IPS DF 4.7 (cell line): Measurements from ENCODE around the gene LGALS13.

Experiments
- DNase-seq: peaks from one replicate; pipeline ENCODE4 v3.0.0-alpha.2; 2013; ENCODE audit warnings: low spot score; ENCODE audit errors: extremely low read depth

The LGALS13 gene, protein sequence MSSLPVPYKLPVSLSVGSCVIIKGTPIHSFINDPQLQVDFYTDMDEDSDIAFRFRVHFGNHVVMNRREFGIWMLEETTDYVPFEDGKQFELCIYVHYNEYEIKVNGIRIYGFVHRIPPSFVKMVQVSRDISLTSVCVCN

DNA sequence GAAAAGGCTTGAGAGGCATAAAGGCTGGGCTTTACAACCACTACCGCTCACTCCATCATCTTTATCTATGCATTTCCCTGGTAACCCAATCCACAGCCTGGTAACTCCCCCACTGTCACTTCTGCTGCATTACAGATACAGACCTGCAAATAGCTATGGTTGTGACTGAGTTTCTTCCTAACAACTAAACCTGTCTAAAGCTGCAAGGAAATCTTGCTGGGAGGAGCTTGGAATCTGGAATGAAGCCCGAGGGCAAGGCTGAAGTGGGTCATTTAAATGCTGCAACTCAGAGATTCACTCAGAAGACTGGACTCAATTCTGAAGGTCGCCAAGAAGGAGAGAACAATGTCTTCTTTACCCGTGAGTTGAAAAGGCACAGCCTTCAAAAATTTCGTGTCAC is at the start of gene LGALS13:
Gene LGALS13 (plus strand): TSS at position 301 of the 400 bp plus-strand sequence. CDS start 45 bp downstream, at position 346.
- DNase-seq: no peak

DNA sequence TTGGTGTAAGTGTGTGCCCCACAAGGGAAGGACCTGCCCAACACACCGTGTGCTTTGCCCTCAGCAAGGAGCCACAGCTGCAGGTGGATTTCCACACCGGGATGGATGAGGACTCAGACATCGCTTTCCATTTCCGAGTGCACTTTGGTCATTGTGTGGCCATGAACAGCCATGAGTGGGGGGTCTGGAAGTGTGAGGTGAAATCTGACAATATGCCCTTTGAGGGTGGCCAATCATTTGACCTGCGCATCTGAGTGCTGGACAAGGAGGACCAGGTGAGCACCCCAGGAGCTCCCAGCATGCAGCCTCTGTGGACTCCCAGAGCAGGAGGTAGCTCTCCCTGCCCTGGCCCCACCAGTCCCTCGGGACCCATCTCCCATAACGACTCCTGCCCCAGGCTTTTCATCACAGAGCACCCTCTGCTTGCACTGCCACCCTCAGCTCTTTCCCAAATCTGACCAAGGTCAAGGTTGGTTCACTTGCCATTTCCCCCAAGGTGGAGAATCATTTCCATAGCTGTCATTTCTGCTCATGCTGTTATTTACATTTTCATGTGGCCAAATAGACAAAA is 49.2 kb upstream of the LGALS13 start:
- no peak for DNase-seq

DNA sequence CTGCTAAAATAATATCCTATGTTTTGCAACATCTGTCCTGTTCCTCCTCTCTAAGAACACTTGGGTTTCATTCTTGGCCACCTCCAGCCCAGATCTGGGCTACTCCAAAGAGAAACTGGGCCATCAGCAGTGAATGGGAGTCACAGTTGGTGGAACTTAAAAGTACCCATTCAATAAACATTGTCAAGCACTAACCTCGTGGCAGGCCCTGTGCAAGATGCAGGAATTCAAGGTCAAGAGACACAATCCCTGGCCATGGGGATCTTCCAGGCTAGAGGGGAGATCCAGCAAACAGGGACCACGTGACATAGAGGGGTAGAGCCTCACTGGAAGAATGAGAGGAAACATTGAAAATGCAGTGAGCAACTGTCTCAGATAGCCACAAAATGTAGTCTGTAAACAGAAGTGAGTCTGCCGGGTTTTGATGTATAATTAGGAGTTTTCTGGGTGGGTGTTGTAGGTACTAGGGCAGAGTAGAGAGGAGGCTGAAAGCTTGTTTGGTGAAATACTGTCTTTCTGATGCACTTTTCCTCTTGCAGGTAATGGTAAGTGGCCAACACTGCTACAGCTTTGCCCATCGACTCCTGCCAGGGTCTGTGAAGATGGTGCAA is 47.5 kb upstream of the LGALS13 start:
- DNase-seq: no peak

DNA sequence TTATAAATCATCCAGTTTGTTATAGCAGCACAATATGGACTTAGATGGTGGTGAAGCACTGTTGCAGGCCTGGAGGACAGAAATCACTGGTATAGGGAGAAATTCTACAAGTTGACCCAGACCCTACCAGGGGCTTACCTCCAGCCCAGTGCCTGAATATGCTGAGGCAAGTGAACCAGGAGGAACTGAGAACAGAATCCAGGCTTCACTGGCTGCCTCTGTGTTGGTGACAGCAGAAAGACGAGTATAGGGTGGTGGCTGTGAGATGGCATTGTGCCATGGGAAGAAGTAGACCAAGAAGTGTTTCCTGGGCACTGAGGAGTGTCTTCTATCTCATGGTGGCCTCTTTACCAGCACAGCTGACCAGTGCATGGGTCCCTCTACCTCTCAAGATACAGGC is 46.4 kb upstream of the LGALS13 start:
- DNase-seq: no peak

DNA sequence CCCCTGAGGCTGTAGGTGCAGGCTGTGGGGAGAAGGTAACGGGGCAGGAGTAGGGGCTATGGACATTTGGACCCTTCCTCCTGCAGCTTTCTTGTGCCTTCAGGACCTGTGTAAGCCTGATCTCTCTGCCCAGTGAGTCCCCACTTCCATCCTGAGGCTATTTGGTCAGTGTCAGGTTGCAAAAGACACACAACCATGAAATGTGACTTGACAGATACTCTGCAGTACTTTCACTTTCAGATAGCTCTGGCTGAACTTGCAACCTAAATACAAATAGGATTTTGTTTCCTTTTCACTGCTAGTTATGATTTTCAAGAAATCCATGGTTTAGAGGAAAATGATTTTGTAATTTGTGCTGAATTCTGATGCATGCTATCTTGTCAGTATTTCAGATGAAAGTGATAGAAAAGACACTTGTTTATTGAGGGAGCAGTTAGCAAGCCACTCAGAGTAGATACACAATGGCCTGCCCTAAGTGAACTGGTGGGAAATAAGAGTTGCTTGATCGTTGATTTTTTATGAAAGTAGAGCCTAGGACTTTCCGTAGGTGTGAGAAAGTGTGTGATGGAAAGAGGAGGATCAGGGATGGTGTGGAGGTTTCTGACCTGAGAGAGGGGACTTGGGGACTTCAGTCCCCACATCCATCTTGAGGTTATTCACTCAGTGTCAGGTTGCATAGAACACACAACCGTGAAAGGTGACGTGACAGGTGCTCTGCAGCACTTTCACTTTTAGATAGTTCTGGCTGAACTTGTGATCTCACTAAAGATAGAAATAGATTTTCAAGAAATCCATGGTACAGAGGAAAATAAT is 44.3 kb upstream of the LGALS13 start:
- no peak for DNase-seq

DNA sequence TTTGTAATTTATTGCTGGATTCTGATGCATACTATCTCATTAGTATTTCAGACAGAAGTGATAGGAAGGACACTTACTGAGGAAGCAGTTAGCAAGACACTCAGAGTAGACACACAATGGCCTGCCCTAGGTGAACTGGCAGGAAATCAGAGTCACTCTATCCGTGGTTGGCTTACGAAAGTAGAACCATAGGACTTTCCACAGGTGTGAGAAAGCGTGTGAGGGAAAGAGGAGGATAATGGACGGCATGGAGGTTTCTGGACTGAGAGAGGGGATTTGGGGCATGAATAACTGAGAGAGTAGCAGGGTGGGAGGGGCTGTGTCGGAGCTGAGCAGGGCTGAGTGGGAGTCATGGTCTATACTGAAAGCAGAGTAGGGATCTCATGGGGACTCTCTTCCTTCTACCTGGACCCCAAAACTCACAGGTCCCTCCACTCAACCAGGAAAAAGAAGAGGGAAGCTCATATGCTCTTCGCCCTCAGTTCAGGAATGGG is 43.7 kb upstream of the LGALS13 start:
- DNase-seq: no peak

DNA sequence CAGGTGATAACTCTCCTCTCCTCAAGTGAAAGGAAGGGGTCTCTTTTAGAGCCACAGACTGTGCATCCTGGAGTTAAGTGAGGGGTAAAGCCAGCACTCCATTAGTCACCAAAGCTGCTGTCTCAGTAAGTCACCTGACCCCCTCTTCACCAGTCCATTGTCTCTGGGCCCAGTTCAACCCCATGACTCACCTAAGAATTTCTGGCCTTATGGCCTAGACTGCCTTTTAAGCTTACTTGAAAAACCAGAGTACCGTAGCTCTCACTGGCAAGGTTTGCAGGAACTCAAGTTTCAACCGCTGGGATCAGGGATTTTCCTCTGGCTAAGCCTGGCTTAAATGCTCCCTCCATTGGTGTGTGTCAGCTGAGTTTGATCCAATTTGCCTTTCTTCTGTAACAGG is 38.9 kb upstream of the LGALS13 start:
- no peak for DNase-seq

DNA sequence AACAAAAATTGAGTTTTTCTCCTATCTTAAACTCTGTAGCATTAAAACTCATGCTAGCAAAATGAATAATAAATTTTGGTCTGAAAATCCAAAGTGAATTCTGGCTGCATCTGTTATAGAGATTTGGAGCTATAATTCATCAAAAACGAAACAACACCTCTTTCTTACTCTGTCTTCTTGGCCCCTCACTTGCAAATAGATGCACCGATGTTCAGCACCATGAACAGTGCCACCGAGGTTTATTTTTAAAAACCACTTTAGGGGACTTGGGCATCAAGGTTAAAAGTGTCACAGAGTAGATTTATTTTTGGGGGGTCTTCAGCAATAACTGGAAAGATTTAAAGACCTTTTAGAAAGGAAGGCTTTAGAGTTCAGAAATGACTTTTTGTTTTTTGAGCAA is 36.3 kb upstream of the LGALS13 start:
- DNase-seq: no peak

DNA sequence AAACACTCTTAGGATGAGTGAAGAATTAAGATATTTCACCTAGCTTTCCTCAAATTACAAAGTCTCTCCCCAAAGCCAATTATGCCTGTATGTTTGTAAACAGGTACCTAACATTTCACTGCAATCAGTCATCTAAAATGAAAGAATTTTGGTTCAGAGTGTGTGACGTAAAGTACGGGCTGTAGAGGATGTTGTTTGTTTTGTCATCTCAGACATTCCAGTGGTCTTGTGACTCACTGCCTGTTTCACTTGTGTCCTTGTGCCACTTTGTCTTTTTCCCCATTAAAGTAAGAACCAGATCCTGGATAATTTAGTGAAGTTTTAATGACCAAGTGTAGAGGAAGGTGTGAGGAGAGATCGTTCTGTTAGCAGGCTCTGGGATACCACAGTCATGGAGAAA is 33.7 kb upstream of the LGALS13 start:
- DNase-seq: no peak

DNA sequence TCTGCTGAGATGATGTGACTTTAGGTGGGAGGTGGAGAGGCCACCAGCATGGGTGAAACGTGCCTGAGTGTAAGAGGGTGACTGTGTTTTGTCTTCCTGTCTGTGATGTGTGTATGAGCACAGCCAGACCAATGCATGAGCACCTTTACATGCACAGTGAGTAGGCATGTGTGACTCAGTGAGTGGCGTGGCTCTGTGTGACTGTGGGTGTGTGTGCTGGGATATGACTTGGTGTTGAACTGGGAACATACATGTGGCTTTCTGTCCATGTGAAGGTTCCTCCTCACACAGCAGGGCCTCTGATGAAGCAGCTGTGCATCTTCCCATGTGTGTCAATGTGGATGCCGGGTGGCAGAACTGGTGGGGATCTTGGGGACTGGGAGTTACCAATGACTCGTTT is 19.9 kb upstream of the LGALS13 start:
- no peak for DNase-seq

DNA sequence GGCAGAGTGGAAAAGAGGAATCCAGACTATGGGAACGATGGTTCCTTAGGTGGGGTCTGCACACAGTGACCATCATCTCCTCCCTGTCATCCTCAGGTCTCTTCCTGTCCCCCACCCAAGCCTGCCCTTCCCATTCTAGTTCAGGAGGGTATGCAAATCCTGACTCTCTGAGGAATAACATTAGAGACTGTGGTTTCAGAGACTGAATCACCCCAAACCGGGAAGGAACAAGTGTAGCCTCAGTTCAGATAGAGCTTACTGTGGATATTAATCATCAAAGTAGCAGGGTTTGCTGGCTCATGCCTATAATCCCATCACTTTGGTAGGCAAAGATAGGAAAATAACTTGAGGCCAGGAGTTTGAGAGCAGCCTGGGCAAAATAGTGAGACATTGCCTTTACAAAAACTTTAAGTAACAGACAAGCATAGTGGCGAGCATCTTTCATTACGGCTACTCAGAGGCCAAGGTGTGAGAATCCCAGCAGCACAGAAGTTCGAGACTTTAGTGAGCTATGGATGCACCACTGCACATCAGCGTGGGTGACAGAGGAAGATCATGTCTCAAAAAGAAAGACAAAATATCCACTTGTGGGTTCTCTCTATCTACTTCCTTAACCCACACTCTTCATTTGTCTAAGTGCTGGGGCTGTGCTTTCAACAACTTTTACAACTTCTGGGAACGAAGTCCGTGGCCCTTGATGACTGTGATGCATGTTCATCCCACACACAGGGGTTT is 19.3 kb upstream of the LGALS13 start:
- DNase-seq: no peak

DNA sequence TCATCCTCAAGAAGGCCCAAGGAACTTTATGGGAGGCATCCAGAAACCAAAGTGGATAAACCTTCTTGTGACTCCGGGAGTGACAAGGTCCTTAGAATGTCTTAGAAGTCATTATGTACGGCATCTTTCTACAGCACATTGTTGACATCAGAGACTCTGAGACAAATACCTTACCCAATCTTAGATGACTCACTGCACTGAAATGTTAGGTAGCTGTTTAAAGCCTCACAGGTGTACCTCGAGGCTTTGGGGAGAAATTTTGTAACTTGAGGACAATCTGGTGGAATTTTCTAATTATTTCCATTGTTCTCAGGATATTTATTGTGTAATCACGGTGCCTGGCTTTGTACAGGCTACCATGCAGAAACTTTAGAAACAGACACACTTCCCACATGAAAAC is 14.8 kb upstream of the LGALS13 start:
- no peak for DNase-seq

DNA sequence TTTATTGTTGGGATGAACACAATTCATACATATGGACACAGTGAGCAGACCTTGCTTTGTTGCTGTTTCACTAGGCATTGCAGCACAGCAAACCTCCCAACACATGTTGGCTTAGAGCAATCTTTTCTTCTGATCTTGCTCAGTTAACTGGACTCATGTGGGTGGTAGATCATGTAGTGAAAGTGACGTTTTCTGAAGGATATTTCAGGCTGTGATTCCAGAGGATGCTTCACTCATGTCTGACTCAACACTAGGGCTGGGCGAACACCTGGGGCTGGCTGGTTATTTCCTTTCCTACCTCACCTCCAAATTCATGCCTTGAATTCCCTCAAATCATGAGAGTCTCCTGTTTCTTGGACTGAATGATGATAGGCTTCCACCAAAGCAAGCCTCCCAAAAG is 14.3 kb upstream of the LGALS13 start:
- no peak for DNase-seq

DNA sequence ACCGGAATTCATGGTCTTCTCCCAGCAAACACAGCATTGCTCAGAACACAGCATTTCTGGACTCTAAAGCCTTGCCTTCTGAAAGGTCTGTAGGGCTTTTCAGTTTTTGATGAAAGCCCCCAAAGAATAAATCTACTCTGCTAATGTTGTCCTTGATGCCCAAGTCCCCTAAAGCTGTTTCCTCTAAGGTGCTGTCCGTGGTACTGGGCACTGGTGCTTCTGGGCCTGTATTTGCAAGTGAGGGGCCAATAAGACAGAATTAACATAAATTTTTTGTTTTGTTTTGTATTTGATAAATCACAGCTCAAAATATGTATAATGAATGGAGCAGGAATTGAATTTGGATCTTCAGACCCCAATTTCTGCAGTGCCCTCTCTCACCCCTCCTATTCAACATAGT is 12.1 kb upstream of the LGALS13 start:
- no peak for DNase-seq

DNA sequence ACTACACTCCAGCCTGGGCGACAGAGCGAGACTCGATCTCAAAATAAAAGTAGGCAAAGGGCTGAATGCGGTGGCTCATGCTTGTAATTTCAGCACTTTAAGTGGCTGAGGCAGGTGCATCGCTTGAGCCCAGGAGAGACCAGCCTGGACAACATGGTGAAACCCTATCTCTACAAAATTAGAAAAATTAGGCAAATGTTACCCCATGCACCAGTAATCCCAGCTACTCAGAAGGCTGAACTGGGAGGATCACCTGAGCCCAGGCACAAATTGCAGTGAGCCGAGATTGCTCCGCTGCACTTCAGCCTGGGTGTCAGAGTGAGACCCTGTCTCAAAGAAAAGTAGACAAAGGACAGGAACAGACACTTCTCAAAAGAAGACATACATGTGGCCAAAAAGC is 9.9 kb upstream of the LGALS13 start:
- DNase-seq: no peak

DNA sequence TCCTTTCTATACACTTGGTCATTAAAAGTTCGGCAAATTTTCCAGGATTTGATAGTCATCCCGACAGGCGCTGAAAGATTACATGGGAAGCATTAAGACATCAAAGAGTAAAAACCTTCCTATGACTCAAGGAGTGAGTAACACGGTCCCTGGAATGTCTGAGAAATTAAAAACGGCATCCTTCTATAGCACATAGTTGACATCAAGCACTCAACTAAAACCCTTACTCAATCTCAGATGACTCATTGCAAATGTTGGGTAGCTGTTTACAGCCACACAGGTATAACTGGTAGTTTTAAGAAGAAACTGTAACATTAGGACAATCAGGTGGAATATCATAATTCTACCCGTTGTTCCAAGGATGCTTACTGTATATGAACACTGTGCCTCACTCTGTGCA is 6.4 kb upstream of the LGALS13 start:
- DNase-seq: no peak

DNA sequence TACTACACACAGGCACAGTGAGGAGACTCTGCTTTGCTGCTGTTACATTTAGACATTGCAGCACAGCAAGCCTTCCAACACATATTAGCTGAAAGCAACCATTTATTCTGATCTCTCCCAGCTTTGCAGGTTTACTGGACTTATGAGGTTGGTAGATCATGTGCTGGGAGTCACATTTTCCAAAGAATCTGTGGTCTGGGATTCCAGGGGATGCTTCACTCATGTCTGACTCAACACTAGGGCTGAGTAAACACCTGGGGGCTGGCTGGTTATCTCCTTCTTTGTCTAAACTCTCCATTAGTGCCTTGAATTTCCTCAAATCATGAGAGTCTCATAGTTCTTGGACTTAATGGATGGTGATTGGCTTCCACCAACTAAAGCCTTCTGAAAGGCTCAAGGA is 5.4 kb upstream of the LGALS13 start:
- DNase-seq: no peak

DNA sequence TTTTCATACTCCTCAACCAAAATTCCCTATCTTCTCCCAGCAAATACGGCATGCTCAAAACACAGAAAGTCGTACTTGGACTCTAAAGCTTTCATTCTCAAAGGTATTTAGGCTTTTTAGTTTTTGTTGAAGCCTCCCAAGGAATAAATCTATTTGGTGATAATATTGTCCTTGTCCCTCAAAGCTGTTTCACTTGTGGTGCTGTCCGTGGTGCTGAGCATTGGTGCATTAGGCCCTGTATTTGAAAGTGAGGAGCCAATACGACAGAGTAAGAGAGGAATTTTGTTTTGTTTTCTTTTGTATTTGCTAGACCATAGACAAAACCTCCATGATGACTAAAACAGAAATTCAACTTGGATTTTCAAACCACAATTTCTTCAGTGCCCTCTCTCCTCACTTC is 3.2 kb upstream of the LGALS13 start:
- DNase-seq: no peak

DNA sequence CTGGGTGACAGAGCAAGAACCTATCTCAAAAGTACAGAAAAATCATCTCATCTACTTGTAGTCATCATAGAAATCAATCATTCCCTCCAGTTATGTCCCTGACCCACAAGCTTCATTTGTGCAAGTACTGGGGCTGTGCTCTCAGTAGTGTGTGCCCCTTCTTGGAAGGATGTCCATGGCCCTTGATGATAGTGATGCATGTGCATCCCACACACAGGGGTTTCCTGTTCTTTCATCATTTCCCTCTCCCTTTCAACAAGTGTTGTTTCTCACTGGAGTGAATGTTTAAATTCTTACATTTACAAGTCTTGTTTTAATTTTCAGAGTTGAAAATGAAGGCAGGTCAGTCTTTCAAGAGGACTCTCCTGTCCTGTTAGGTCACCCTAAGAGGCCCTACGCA is 1.5 kb downstream of the LGALS13 start:
- DNase-seq: no peak

DNA sequence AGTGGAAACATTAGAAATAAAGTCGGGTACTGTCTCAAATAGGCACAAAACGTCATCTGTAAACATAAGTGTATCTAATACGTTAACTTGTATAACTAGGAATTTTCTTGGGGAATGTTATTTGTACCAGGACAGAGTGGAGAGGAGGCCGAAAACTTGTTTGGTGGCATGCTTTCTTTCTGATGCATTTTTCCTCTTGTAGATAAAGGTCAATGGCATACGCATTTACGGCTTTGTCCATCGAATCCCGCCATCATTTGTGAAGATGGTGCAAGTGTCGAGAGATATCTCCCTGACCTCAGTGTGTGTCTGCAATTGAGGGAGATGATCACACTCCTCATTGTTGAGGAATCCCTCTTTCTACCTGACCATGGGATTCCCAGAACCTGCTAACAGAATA is 4.7 kb downstream of the LGALS13 start:
- no peak for DNase-seq

DNA sequence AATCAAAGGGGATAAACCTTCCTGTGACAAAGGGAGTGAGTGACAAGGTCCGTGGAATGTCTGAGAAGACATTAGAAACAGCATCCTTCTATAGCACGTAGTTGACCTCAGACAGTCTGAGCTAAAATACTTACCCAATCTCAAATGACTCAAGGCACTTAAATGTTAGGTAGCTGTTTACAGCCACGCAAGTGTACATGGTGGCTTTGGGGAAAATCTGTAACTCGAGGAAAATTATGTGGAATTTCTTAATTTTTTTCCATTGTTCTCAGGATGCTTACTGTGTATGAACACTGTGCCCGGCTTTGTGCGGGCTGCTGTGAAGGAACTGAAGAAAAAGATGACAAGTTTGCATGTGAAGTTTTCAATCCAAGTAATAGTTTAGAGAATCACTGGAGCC is 5.2 kb downstream of the LGALS13 start:
- DNase-seq: no peak

DNA sequence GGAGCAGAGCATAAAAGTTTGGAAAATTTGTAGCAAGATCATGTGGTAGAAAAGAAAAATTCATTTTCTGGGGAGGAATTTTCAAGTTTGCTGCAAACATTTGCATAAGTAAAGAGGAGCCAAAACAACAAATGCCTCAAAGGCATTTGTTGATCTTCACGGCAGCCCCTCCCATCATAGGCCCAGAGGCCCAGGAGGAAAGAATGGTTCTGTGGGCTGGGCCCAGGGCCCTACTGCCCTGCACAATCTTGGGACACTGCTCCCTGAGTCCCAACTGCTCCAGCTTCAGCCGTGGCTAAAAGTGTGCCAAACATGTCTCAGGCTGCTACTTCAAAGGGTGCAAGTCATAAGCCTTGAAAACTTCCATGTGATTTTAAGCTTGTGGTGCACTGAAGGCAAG is 11.3 kb downstream of the LGALS13 start:
- DNase-seq: no peak
